Measurements from ENCODE around the gene AGAP1.

The AGAP1 gene

GRCh38 chr2:235541838-235542549, 48.2 kb downstream of the AGAP1 start:
- TF ChIP-seq POLR2AphosphoS5 (IDR thresholded peaks at IDR 0.05; ENCODE audit: low read depth, low read length) (no peak), SIN3A (IDR thresholded peaks at IDR 0.05; ENCODE audit: borderline replicate concordance, insufficient read depth, low read length) (no peak), TAF1 (IDR thresholded peaks at IDR 0.05; ENCODE audit: borderline replicate concordance, insufficient read depth, low read length) (no peak), FOXP2 (optimal IDR thresholded peaks at IDR 0.05; ENCODE audit: borderline replicate concordance, extremely low read depth, extremely low read length, insufficient read depth) (no peak)
- TF ChIP-seq, protein P1, sequence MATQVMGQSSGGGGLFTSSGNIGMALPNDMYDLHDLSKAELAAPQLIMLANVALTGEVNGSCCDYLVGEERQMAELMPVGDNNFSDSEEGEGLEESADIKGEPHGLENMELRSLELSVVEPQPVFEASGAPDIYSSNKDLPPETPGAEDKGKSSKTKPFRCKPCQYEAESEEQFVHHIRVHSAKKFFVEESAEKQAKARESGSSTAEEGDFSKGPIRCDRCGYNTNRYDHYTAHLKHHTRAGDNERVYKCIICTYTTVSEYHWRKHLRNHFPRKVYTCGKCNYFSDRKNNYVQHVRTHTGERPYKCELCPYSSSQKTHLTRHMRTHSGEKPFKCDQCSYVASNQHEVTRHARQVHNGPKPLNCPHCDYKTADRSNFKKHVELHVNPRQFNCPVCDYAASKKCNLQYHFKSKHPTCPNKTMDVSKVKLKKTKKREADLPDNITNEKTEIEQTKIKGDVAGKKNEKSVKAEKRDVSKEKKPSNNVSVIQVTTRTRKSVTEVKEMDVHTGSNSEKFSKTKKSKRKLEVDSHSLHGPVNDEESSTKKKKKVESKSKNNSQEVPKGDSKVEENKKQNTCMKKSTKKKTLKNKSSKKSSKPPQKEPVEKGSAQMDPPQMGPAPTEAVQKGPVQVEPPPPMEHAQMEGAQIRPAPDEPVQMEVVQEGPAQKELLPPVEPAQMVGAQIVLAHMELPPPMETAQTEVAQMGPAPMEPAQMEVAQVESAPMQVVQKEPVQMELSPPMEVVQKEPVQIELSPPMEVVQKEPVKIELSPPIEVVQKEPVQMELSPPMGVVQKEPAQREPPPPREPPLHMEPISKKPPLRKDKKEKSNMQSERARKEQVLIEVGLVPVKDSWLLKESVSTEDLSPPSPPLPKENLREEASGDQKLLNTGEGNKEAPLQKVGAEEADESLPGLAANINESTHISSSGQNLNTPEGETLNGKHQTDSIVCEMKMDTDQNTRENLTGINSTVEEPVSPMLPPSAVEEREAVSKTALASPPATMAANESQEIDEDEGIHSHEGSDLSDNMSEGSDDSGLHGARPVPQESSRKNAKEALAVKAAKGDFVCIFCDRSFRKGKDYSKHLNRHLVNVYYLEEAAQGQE (IDR thresholded peaks at IDR 0.05; ENCODE audit: insufficient read depth in 1 of 2, low read depth in 2 of 2, low read length in 2 of 2) = no peak

DNA sequence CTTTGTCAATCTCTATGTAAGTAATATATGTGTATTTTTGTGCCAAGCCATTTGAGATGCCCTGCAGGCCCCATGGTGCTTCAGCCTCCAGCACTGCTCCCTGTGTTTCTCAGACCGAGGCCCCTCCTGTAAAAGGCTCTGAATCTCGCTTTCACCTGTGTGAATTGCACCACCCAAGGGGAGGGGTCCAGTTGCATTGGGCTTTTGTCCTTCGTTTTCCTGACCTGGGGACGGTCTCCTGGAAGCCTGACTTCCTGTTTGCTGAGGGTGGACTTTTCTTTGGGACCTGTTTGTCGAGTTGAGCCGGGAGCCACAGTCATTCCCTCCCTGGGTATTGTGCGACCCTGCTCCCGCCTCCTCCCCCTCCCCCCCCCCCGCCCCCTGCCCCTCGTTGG, 48.9 kb downstream of the AGAP1 start:
- TF ChIP-seq FOXP2 (optimal IDR thresholded peaks at IDR 0.05; ENCODE audit: borderline replicate concordance, extremely low read depth, extremely low read length, insufficient read depth) = no peak
- TF ChIP-seq, protein P1 (IDR thresholded peaks at IDR 0.05; ENCODE audit: insufficient read depth in 1 of 2, low read depth in 2 of 2, low read length in 2 of 2) = no peak
- no peak for TF ChIP-seq SIN3A (IDR thresholded peaks at IDR 0.05; ENCODE audit: borderline replicate concordance, insufficient read depth, low read length)
- no peak for TF ChIP-seq TAF1 (IDR thresholded peaks at IDR 0.05; ENCODE audit: borderline replicate concordance, insufficient read depth, low read length)
- no peak for TF ChIP-seq POLR2AphosphoS5 (IDR thresholded peaks at IDR 0.05; ENCODE audit: low read depth, low read length)

DNA sequence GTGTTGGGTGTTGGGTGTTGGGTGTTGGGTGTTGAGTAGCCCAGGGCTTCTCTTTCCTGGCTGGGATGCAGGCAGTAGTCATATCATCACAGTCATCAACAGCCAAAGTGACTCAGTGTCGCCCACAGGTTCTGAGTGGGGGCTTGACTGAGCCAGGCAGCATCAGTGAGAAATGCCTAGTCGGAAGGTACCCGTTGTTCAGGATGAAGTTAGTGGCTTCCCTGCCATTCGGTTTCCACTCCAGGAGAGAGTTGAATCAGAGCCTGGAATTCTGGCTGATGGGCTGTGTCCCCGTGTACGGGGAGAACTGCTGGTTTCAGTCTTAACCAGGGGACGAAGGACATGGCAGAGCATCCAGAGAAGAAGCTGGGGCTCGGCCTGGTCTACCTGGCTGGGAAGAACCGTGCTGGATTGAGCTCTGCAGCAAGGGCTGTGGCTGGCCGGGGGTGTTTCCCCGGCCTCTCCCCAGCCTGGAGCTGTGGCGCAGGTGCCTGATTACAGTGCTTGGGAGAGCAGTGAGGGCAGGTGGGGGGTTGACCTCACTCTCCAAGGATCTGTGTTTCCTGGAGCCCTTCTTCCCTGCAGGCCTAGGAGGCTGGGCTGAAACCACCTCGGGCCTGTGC, 49.4 kb downstream of the AGAP1 start:
- no peak for TF ChIP-seq FOXP2 (optimal IDR thresholded peaks at IDR 0.05; ENCODE audit: borderline replicate concordance, extremely low read depth, extremely low read length, insufficient read depth)
- TF ChIP-seq, protein P1 (IDR thresholded peaks at IDR 0.05; ENCODE audit: insufficient read depth in 1 of 2, low read depth in 2 of 2, low read length in 2 of 2) = no peak

- no peak for TF ChIP-seq FOXP2 (optimal IDR thresholded peaks at IDR 0.05; ENCODE audit: borderline replicate concordance, extremely low read depth, extremely low read length, insufficient read depth)
- TF ChIP-seq, protein P1 (IDR thresholded peaks at IDR 0.05; ENCODE audit: insufficient read depth in 1 of 2, low read depth in 2 of 2, low read length in 2 of 2) = no peak
- TF ChIP-seq TAF1 (IDR thresholded peaks at IDR 0.05; ENCODE audit: borderline replicate concordance, insufficient read depth, low read length) = no peak
- TF ChIP-seq POLR2AphosphoS5 (IDR thresholded peaks at IDR 0.05; ENCODE audit: low read depth, low read length) = no peak
- TF ChIP-seq SIN3A (IDR thresholded peaks at IDR 0.05; ENCODE audit: borderline replicate concordance, insufficient read depth, low read length) = no peak
Measured at GRCh38 chr2:235543851-235544688, 50.2 kb downstream of the AGAP1 start.
